Right atrium auricular region (tissue), 2 donors: Measurements from ENCODE around the gene GPR152. TPM values are rescaled to one million over a fixed set of nuclear protein-coding genes. Genes with fewer than 3 reads are reported as not detected.

Source experiments
- DNase-seq: peaks from one replicate; pipeline ENCODE4 v3.0.0-alpha.2; 2019; ENCODE audit warnings: low spot score
- H3K27ac ChIP-seq, 2 donors: fragments of 200-600 bp; sonication (generic); 1 replicate in 1 of 2; 2 replicates in 1 of 2; pipeline ENCODE4 v1.5.1; 2016 to 2019
- H3K27me3 ChIP-seq, 2 donors: fragments of 200-600 bp; sonication (generic); one replicate each; pipeline versions ENCODE4 v1.5.1 to v1.6.0; 2017 to 2019
- H3K36me3 ChIP-seq: fragments of 200-600 bp; sonication (generic); one replicate; pipeline ENCODE4 v1.5.1; 2016
- H3K4me1 ChIP-seq, 2 donors: fragments of 200-600 bp; sonication (generic); one replicate each; pipeline versions ENCODE4 v1.5.1 to v1.6.0; 2017 to 2019
- H3K4me3 ChIP-seq, 2 donors: fragments of 200-600 bp; sonication (generic); 1 replicate in 1 of 2; 2 replicates in 1 of 2; pipeline ENCODE4 v1.5.1; 2017 to 2019; ENCODE audit warnings: mild to moderate bottlenecking in 1 of 2, moderate library complexity in 1 of 2
- H3K9me3 ChIP-seq, 2 donors: fragments of 200-600 bp; sonication (generic); one replicate each; pipeline ENCODE4 v1.5.1; 2019
- total RNA-seq, 2 donors: library from RNA; depleted of rRNA; stranded (reverse); fragments of >200 nt; gene quantifications; one replicate each; pipeline ENCODE4 v1.1.0, GENCODE V29; 2016
- TF ChIP-seq, protein P1 (sequence below), 2 donors: fragments of 200-600 bp; sonication (generic); IDR thresholded peaks; one replicate each; pipeline ENCODE4 v1.5.1; 2019; ENCODE audit warnings: antibody characterized with exemption in 2 of 2

Gene GPR152
- total RNA-seq, 2 donors from 2014 or later: not detected

- no peak for DNase-seq
- TF ChIP-seq, protein P1, sequence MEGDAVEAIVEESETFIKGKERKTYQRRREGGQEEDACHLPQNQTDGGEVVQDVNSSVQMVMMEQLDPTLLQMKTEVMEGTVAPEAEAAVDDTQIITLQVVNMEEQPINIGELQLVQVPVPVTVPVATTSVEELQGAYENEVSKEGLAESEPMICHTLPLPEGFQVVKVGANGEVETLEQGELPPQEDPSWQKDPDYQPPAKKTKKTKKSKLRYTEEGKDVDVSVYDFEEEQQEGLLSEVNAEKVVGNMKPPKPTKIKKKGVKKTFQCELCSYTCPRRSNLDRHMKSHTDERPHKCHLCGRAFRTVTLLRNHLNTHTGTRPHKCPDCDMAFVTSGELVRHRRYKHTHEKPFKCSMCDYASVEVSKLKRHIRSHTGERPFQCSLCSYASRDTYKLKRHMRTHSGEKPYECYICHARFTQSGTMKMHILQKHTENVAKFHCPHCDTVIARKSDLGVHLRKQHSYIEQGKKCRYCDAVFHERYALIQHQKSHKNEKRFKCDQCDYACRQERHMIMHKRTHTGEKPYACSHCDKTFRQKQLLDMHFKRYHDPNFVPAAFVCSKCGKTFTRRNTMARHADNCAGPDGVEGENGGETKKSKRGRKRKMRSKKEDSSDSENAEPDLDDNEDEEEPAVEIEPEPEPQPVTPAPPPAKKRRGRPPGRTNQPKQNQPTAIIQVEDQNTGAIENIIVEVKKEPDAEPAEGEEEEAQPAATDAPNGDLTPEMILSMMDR (IDR thresholded peaks at IDR 0.05): no peak
- Histone ChIP-seq H3K4me1 (no peaks in the 10 kb centered on the region), H3K36me3 (peaks cover 45% of the 10 kb centered on the region), H3K9me3 (no peaks in the 10 kb centered on the region), H3K27me3 (no peaks in the 10 kb centered on the region), H3K4me3 (no peak overlapping the region), H3K27ac (no peak overlapping the region)
Observed at GRCh38 chr11:67494371-67495233, 42.1 kb upstream of the GPR152 start.

DNA sequence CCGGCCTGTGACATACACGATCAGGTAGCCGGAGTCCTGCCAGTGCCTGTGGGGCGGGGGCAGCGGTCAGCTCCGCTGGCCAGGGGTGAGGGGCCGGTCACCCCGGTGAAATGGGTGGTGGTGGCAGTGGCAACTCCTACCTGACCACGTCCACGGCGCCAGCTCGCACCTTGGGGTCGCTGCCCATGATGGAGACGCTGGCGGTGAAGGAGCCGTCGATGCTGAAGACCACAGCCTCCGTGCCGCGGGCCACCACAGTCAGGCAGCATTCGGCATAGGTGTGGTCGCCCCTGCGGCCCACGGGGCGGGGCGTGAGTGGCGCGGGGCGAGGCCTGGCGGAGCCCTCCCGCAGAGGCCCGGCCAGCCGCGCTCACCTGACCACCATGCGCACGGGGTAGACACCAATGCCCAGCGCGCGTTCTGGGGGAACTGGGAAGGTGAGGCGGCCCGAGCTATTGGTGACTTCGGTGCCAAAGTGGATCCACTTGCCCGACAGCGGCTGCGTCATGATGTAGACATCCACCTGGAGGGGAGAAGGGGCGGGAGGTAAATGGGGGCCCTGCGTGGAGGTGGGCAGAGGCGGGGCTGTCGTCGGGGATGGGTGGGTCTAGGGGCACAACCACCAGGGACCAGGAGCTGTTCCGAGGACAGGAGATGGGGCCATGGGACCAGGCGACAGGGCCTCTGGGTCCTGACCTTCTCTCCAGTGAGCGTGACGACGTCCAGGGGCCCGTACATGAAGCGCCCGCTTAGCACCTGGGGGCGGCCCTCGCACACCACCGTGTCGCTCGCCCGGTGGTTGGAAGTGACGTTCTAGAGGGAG lies 41.2 kb upstream of the GPR152 start:
- H3K4me3 ChIP-seq: no peak overlapping the region
- no peaks in the 10 kb centered on the region for H3K4me1 ChIP-seq
- no peak overlapping the region for H3K27ac ChIP-seq
- H3K36me3 ChIP-seq: peaks cover 49% of the 10 kb centered on the region
- H3K9me3 ChIP-seq: no peaks in the 10 kb centered on the region
- no peak for DNase-seq
- TF ChIP-seq, protein P1 (IDR thresholded peaks at IDR 0.05): no peak
- H3K27me3 ChIP-seq: no peaks in the 10 kb centered on the region

- H3K27ac ChIP-seq: no peak overlapping the region
- no peaks in the 10 kb centered on the region for H3K9me3 ChIP-seq
- H3K4me1 ChIP-seq: no peaks in the 10 kb centered on the region
- no peak overlapping the region for H3K4me3 ChIP-seq
- TF ChIP-seq, protein P1 (IDR thresholded peaks at IDR 0.05): no peak
- DNase-seq: no peak
- peaks cover 50% of the 10 kb centered on the region for H3K36me3 ChIP-seq
- no peaks in the 10 kb centered on the region for H3K27me3 ChIP-seq
Observed at GRCh38 chr11:67492801-67493547, 40.4 kb upstream of the GPR152 start.

DNA sequence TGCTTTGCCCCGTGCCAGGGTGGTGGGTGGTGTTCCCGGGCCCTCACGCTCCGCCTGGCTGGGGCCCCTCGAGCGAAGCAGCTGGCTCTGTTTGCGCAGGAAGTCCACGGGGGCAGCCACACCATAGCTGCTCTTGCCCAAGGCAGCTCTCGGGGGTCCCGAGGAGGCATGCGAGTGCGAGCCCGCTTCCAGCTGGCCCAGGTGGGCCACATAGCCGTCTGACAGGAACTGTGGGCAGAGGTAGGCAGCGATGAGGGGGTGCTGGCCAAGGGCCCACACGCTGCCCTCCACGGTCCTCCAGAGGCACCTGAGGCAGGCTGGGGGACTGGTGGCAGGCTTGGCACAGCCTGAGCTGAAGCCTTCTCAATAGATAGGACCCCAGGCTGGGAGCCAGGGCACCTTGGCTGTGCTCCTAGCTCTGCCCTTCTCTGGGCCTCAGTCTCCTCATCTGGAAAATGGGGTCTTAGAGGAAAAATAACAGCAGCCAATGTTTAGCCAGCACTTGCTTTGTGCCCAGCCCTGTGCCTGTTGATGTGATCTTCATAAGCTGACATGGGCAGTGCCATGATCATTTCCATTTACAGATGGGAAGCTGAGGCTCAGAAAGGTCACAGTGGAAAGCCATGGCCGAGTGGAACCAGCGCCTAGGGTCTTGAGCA lies 39.7 kb upstream of the GPR152 start:
- no peak for DNase-seq
- TF ChIP-seq, protein P1 (IDR thresholded peaks at IDR 0.05): no peak
- Histone ChIP-seq H3K36me3 (peaks cover 58% of the 10 kb centered on the region), H3K4me3 (no peak overlapping the region), H3K27me3 (no peaks in the 10 kb centered on the region), H3K4me1 (no peaks in the 10 kb centered on the region), H3K9me3 (no peaks in the 10 kb centered on the region), H3K27ac (no peak overlapping the region)
